Activated T-helper 9 cell treated with anti-CD3 and anti-CD28 coated beads, Interleukin-2, amount 50 U/mL, for 16 hours (primary cell): Measurements from ENCODE around the gene KIF17.

Source experiments
- DNase-seq: peaks from one replicate; pipeline ENCODE4 v3.0.0-alpha.2; 2020; ENCODE audit warnings: low read depth

The KIF17 gene

DNA sequence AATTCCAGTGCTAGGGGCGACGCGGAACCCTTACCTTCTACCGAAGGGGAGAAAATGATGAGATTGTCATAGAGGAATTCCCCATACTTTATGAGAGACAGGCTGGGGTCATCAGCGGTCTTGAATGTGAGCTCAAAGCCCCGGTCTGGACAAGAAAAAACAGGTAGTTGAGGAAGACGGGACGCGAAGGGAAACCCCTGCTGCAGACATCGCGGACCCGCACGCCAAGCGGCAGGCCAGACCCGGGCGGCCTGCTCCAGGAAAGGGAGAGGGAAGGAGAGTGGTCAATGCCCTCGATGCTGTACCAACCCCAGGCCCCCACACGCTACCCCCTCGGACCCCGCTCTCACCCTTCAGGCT is 57.0 kb downstream of the KIF17 start:
- DNase-seq = no peak

DNA sequence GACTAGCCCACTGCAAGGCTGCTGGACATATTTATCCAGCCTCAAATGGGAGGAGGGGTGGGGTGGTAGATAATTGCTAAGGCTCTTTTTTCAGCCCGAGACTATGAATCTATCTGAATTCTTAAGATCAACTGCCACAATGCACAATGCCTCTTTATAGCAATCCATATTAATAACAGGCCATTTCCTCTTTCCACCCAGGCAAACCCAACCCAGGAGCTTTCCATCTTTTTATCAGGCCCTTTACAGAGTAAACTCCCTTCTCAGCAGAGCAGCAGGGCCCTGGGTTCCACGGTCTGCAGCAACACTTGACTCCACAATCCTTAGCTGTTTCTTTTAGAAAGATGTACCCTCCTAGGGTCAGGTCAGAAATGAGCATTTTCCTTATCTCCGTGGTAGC is 57.4 kb downstream of the KIF17 start:
- DNase-seq = no peak

DNA sequence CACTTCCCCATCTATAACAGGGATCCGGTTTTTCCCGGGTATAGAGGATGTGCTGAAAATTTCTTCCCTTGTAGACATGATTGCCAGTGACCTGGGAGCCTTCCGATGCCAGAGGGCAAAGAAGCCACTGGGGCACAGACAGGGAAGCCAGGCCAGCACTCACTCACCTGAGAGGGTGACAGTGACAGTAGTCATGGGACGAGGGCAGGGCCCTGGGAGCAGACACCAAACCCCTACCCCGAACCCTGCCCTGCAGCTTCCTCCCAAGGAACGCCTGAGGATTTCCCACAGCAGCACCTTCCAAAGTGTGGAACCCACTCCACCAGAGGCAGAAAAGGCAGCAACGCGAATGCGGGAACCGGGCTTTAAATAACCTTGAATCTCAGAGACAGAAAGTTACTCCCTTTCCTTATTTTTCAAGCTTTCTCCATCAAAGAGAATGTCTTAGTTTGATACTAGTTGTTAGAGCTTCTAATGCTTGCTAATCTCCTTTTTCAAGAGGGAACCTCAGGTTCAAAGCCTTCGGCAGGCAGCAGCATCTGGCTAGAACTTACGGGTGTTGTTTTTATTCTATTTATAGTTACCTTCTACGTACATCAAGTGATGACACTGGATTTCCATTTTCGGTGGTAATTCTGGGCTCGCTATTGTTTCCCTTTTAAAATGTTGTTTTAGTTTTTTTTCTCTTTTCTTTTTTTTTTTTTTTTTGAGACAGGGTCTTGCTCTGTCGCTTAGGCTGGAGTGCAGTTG is 59.5 kb downstream of the KIF17 start:
- DNase-seq = no peak

DNA sequence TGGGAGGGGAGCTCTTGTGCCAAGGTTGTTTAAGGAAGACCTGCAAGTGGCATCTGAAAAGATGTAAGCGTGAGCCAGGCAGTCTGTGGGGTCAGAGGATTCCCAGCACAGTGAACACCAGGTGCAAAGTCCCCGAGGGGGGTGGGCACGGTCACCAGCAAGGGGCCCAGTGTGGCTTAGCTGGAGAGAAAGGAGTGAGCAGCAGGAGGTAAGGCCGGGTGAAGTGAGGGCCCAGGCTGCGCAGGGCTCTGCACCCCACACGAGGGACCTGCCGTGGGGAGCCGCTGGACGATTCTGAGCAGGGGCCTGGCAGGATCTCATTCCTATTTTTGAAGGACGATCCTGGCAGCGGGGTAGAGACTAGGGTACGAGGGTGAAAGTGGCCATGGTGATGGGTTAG is 60.8 kb downstream of the KIF17 start:
- DNase-seq = no peak

DNA sequence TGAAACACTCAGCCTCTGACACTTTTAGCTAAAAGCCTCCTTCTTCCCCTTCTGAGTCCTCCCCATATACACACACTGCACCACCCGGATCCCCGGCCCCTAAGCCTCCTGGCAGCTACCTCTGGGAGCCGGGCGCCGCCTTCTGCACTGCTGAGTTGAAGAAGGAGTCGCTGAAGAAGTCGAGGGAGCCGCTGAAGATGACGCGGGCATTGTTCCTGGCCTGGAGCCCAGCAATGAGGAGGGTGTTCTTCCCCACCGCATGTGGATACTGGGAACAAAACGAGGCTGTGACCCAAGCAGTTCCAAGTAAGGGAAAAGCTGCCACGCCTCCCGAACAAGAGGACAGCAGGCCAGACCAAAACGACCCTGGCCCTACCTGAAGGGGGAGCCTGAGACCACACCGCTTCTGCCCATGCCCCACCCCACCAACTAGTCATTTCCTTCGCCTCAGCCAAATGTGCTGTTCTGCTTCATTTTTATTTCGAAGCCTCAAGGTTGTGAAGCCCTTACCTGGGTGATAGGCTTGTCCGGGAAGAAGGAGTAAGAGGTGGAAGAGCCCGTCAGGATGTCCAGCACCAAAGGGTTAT is 63.6 kb downstream of the KIF17 start:
- no peak for DNase-seq

DNA sequence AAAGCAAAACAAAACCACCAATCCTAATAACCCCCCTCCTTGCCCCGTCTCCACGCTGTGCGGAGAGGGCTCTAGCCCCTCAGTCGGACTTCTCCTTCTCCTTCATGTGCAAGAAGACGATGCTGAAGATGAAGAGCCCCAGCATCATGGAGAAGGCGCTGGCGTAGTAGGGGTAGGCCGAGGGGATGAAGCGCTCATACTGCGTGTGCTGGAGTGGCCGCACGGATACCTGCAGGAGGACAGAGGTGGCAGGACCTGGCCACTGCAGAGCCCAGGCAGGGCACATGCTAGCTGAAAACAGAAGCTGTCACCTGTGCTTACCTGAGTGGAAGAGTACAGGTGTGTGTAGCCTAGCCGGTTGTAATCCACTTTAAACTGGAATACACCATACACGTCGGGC is 65.5 kb downstream of the KIF17 start:
- no peak for DNase-seq

DNA sequence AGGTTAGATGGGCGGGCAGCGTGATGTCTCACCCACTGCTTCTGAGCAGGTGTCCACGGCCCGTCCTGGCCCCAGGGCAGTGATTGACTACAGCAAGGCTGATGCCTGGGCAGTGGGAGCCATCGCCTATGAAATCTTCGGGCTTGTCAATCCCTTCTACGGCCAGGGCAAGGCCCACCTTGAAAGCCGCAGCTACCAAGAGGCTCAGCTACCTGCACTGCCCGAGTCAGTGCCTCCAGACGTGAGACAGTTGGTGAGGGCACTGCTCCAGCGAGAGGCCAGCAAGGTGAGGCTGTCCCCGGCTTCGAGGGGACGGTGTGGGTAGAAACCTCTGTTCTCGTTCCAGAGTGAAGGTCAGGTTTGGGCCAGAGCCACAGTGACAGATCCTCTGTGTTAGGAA is 68.9 kb downstream of the KIF17 start:
- DNase-seq = no peak

DNA sequence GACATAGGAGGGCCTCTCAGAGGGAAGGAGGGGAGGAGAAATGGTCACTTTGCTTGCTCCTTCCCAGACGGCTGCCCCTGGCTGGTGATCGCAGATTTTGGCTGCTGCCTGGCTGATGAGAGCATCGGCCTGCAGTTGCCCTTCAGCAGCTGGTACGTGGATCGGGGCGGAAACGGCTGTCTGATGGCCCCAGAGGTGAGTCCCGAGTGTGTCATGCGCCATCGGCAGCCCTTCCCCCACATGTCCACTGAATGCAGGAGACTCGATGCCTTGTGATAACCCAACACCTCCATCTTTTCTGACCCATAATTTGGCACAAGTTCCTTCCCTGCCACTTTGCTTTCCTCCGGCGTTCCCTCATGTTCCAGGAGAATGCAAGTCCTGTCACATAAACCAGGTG is 69.4 kb downstream of the KIF17 start:
- DNase-seq = no peak

DNA sequence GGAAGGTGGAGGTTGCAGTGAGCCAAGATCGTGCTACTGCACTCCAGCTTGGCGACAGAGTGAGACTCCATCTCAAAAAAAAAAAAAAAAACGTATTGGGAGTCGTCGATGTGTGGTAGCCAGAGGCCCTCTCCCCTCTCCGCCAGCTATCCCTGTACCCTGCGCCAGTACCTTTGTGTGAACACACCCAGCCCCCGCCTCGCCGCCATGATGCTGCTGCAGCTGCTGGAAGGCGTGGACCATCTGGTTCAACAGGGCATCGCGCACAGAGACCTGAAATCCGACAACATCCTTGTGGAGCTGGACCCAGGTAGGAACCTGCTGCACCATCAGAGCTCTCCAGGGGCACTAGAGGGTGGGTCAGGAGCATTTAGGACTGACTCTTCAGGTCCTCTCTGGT is 72.4 kb downstream of the KIF17 start:
- no peak for DNase-seq

DNA sequence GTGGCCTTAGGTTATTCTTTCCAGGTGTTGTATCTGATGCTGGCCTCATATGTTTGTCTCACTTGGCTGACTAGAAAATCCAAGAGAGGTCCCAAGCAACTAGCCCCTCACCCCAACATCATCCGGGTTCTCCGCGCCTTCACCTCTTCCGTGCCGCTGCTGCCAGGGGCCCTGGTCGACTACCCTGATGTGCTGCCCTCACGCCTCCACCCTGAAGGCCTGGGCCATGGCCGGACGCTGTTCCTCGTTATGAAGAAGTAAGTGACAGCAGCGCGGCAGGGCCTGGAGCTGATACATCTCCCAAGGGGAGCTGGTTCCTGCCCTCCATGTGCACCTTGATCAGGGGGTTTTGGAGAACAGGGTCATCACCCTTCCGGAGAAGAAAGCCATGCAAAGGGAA is 73.4 kb downstream of the KIF17 start:
- DNase-seq = no peak

DNA sequence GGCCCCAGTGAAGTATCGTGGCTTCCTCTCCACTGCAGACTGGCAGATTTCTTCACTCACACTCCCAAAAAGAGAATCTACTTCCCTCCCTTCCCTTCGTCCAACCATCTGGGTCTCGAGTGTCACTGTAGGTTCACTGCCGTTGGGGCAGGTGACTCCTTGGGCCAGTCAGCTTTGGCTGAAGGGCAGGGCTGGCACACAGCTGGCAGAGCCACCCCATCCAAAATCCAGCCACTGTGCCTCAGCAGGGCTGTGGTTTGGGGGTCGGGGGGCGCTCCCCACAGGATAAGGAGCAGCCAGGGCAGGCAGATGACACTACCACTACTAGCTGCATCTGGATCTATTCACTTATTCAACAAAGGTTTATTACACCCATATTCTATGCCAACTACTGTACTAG is 74.7 kb downstream of the KIF17 start:
- no peak for DNase-seq

DNA sequence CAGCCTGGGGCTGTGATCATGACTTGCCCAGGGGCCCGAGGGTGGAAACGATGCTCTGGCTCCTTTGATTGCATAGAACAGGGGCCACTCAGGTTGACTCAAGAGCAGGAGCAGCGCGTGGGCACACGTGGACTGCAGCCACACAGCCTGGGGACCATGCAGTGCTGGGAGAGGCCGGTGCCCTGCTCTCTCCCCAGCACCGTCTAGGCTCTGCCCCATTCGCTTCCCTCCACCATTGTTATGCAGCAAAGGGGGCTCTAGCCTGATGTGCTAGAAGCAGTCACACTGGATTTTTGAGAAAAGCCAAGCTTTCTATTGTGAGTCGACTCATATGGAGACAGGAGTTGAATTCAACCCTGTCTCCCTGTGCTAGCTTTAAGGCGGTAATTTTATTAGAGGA is 75.8 kb downstream of the KIF17 start:
- no peak for DNase-seq

DNA sequence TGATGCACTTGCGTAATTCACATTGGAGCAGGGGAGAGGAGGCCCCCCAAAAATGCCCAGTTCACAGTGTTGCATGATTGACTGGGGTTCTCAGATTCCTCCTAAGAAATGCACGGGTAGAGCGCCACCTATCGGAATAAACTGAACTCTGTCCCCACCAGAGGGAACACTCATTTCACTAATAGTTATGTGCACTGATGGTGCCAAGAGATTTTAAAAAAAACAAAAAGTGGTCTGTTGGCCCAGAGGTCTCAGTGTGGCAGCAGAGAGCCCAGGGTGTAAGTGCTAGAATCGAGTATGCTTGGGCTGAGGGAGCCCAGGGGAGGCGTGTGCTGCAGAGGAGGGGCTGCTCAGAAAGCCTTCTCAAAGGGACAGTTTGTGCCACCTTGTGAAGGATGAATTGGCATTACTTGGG is 77.6 kb downstream of the KIF17 start:
- DNase-seq = peak; percentile 20

DNA sequence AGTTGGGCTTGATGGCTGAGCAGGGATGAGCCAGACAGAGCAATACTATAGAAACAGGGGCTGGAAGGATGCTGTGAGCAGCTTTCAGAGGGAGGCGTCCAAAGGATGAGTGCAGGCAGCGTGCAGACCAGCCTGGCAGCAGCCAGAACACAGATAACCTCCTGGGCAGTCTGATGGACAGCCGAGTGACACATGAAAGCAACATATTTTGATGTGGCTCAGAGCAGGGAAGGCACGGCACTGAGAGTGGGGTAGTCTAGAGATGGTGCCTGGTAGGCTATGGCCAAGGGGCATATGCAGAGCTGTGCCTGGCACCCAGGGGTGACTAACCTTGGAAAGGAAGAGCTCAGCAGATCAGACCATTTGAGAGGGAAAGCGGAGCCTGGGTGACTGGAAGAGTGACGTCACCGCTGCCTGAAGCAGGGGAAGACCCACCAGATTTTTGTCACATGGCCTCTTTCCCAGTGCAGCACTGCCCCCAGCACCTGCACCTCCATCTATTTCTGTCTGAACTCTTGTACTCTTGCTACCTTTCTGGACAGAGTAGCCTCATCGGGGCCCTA is 80.9 kb downstream of the KIF17 start:
- DNase-seq = no peak

DNA sequence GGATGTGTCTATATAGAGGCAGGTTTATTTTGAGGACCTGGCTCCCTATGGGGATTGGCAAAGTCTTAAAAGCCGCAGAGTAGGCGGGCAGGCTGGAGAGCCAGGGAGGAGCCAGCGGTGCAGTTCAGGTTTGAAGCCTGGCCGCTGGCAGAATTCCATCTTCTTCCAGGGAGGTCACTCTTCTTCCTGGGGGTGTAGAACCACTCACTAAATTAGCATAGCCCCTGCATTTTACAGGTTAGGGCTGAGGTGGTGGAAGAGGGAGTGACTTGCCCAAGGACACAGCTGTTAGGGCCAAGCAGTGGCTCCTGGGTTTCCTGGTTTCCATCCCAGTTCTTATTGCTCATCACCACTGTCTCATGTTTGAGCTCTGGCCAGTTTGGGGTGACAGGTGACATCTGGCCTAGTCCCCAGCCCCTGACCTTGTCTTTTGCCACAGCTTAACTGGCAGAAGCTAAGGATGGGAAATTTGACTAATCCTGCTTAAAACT is 83.2 kb downstream of the KIF17 start:
- DNase-seq = no peak

DNA sequence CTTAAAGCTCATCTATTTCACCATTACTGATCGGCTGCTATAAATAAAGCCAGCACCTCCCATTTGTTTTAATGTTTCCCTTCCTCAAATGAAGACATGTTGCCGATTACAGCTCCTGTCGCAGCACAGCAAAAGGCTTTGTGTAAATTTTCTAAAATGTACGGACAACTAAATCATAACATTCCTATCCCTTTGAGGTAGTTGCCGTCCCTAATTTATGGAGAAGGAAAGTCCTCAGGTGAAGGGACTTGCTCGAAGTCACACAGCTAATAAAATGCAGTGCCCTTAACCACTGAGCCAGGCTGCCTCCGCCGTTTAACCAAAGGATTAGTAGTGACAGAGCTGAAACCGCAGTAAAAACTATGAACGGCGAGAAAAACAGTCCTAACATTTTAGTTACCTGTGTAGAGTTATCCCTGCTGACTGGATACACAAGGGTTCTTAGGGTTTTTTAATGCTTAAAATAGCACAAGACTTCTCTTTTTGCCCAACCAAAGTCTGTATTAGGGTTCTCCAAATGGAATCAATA is 83.7 kb downstream of the KIF17 start:
- no peak for DNase-seq

DNA sequence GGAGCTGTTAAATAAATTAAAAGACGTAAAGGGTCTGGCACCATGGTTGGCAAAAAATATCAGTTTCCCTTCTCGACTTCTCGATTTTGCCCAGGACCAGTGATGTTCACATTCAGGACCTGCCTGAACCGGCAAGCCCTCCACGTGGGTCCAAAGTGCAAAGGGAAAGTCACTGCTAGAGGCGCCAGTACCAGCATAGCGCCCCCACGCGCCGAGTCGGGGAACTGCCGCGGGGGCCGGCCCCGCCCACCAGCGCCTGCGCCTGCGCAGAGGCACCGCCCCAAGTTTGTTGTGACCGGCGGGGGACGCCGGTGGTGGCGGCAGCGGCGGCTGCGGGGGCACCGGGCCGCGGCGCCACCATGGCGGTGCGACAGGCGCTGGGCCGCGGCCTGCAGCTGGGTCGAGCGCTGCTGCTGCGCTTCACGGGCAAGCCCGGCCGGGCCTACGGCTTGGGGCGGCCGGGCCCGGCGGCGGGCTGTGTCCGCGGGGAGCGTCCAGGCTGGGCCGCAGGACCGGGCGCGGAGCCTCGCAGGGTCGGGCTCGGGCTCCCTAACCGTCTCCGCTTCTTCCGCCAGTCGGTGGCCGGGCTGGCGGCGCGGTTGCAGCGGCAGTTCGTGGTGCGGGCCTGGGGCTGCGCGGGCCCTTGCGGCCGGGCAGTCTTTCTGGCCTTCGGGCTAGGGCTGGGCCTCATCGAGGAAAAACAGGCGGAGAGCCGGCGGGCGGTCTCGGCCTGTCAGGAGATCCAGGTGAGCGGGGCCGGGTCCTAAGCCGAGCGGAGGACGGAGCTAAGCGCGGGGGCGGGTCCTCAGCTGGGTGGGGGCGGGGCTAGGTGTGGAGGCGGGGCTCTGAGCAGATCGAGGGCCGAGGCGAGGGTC is 84.4 kb downstream of the KIF17 start, which contains the start of gene PINK1:
Gene PINK1, plus strand, starts transcription at position 269 of the 875 bp plus-strand sequence. Its CDS starts 91 bp downstream, at position 360.
- peak; percentile 80 for DNase-seq

DNA sequence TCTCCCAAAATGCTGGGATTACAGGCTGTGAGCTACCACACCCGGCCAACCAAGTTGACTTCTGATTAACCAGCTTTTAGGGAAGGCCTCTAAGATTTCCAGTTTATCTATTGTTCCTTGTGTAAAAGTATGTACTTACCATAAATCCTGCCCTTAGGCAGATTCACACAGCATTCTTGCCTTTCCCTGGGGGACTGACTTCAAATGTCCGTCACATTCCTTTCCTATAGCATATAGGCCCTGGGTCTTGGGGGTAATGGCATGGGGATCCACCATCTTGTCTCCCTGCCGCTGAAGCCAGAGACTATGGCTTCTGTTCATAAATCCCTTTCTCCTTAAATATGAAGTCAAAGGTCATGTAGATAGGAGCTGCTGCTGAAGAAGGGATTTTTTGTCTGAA is 85.4 kb downstream of the KIF17 start:
- no peak for DNase-seq

DNA sequence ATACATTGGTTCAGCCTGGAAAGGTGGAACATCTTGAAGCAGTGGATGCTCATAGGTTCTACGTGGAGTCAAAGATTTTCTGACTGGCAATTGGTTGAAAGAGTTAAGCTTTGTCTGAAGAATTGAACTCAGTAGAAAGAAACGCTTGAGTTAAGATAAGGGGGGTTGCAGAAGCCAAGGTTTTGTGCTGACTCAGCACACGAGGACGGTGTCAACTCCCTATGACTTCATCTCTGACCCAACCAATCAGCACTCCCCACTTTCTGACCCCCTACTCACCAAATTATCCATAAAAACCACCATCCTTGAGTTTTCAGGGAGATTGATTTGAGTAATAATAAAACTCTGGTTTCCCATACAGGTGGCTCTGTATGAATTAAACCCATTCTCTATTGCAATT is 87.1 kb downstream of the KIF17 start:
- DNase-seq = no peak

DNA sequence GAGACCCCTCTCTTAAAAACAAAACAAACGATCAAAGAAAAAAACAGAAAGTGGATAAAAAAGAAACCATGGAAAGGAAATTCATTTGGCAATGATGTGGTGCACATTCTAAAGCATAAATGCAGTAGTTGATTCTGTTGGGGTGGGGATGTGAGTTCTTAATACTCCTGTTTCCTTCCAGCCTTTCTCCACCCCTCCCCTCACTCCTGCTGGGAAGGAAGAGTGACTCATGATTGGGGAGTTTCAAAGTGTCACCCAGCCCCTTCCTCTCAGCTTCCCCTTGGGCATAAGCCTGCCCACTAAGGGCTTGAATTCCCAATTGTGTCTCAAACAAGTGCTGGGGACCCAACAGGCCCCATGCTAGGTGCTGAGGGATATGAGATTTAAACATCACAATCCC is 91.3 kb downstream of the KIF17 start:
- DNase-seq = no peak

DNA sequence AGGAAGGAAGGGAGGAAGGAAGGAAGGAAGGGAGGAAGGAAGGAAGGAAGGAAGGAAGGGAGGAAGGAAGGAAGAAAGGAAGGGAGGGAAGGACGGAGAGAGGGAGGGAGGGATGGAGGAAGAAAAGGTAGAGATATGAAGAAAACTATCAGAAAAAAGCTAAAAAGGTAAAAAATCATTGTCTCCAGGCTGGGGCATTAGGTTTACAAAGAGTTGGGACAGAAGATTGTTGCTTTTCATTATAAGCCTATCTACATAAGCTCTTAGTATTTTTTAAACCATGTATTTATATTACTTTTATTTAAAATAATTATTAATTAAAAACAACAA is 91.7 kb downstream of the KIF17 start:
- DNase-seq = no peak
